HG02852 (cell line): ENCODE data around the gene NXT1.
"Not testable (repeated sequence)": the region's sequence is repeated elsewhere in the genome, so short reads cannot be mapped to it uniquely, and the experiment has no call there.

ENCODE experiments used
- ATAC-seq: cut with Tn5 transposase; IDR thresholded peaks from one replicate; pipeline ENCODE4 v1.9.1; 2021; ENCODE audit warnings: mild to moderate bottlenecking, moderate library complexity; ENCODE audit not compliant: unreplicated experiment

NXT1 gene

DNA sequence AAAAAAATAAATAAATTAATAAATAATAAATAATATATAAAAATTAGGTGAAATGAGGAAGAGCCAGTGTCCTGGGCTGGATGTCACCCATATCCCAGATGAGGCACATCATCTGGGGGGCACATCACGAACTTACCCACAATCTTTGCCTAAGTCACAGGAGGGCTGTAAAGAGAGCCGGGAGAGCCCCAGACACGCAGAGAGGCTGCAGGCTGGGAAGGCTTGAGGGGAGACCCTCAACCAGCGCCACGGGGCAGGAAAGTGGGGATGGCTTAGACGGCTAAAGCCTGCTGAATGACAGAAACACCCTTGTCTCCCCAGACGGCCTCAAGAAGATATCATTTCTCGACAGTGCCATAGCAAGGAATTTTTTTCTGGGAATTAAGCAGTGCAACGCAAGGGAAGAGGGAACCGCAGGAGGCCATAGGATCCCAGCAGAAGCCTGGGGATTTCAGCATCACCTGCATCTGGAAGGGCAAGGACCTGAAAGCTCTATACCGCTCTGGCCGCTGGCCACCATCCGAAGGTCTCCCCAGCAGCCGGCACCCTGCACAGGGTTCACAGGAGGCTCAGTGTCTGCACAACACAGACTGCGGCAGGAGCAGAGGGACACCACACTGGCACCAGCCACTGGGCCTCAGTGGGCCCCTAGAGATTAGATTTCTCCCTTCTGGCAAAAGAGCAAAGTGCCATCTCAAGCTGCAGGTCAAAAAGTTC is 22.8 kb upstream of the NXT1 start:
- no peak for ATAC-seq

DNA sequence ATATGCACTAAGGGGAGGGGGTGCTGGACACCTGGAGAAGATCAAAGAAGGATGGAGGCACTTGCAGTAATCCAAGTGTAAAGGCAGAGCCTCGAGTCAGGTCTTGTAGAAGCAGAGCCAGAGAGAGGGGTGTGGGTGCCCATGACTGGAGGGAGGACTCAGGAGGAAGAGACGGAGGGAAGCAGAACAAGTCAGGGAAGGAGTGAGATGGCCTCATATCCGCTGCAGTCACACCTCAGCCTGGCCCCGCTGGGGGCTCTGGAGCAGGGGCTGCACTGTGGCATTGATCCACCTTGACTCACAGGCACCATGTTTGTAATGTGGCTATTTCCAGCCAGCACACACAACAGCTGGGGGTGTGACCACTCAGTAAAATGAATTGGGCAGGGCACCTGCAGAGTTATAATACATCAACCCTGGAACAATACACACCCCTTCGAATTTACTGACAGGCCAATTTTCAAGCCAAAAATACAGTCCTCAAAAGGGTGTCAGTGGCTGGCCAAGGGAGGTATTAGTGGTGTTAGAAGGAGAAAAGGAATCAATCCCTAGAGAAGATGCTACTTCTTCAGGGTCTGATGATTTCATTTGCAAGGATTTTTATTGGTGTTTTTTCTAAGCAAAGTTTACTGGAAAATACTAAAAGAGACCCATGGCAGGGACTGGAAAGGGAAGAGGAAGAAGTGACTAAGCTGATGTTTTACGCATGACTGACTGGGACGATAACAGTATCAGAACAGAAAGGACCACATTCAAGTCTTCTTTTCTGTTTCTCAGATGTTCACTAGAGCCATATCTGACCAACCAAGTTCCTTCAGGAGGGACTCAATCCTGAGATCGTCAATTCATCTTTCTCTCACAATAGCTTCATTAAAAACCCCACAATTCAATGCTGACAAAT is 18.9 kb upstream of the NXT1 start:
- peak; percentile 55 for ATAC-seq

DNA sequence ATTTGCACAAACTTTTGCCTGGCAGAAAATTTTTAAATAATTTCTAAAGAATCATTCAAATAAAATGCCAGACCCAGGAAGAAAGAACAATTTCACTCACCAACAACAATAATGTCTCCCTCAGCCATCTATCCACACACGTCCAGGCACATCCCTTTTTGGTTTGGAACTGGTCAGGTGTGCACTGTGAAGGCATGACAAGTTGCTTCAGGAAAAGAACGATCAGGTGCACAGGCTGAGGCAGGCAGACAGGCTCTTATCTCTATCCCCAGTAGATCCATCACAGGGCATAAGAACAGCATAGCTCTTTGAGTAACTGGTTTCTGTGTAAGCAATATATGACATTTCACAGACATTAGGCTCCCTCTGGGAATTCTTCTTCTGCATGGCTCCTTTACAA is 18.1 kb upstream of the NXT1 start:
- ATAC-seq = no peak

DNA sequence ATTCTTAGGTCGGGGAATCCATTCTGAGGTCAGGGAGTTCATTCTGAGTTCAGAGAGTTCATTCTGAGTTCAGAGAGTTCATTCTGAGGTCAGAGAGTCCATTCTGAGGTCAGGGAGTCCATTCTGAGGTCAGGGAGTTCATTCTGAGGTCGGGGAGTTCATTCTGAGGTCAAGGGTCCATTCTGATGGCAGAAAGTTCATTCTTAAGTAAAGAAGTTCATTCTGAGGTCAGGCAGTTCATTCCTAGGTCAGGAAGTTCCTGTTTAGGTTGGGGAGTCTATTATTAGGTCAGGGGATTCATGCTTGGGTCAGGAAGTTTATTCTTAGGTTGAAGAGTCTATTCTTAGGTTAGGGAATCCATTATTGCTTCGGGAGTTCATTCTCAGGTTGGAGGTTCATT is 16.5 kb upstream of the NXT1 start:
- ATAC-seq = no peak

DNA sequence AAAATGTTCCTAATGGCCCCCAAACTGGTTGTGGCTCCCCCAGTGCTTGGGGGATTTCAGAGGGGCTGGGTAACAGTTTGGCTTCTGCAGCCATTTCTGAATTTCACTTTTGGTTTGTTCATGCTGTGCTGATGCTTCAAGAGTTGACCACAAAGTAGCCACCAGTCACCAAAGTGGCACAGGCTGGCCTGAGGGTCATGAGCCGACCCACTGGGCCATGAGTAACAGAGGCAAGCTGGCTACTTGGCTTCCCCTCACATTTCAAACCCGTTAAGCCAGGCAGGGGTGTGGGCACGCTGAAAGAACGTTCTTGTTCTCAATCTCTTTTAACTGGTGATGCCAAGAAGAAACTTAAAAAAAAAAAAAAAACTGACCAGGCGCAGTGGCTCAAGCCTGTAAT is 15.1 kb upstream of the NXT1 start:
- no peak for ATAC-seq

DNA sequence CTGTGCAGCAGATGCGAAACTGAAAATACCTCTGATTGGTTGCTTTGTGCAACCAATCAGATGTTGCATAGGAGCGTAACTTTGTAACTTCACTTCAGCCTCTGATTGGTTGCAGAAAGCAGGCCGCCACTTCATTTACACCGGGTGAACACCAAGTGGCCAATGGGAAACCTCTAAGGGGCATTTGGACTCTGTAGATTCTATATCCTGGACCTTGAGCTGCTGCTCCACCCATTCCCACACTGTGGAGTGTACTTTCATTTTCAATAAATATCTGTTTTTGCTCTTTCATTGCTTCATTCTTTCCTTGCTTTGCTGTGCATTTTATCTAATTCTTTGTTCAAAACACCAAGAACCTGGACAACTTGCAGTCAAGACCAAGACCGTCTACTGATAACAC is 14.1 kb upstream of the NXT1 start:
- ATAC-seq = no peak

DNA sequence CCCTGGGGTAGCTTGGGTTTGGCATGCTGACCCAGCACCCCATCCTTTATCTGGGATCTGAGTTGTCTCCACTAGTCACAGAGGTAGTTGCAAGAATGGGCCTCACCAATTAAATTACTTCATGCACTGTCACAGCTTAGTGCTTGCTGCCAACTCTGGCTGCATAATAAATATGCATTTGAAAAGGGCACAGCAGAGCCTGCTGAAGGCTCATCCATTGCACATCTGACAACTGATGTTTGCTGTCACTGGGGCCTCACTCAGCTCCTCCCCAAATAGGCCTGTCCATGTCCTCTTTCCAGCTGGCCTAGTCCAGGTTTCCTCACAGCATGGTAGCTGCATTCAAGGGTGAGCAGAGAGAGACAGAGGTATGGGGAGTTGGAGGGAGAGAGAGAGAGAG is 13.3 kb upstream of the NXT1 start:
- no peak for ATAC-seq

DNA sequence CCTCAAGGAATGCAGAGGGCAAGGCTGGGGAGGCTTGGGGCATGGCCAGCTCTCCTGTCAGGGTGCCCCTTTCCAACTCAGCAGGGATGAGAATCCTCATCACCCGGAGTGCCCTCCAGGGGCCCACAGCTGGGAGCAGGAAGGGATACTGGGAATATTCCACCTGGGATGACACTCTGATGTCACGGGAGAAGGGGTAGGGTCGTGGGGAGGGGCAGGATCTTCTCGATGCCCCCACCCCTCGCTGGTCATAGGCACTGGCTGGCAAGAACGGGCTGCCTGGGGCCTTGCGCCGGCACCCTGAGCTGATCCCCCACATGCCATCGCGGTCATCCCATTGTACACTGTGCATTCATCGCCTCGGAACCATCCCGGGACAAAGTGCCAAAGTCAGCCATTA is 10.6 kb upstream of the NXT1 start:
- no peak for ATAC-seq

DNA sequence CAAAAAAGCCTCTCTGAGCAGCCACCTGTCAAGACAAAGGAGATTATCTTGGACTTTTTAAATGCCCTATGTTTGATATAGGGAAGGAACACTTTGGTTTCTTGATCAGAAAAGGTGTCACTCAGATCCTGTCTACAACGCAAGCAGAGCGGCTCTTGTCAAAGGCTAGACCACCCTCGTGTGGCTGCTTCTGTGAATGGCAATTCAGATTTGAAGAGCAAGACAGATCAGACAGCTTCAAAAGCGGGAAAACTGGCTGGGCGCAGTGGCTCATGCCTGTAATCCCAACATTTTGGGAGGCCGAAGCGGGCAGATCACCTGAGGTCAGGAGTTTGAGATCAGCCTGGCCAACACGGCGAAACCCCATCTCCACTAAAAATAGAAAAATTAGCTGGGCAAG is 10.1 kb upstream of the NXT1 start:
- ATAC-seq = peak; percentile 56

DNA sequence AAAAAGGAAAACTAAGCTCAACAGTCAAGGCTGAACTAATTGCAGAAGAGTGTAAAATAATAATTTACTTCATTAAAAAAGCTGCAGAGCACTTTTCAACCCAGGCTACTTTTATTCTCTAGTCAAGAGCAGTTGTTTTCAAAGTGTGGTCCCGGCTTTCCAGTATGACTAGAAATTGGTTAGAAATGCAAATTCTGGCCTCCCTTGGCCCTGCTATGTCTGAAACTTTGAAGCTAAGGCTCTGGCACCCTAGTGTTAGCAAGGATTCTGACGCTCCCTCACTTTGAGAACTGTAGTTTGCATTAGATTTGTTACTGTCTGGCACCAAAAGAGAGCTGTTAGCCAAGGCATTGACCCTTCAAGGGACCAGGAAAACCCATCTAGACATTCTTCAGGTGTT is 9.5 kb upstream of the NXT1 start:
- peak; percentile 85 for ATAC-seq

DNA sequence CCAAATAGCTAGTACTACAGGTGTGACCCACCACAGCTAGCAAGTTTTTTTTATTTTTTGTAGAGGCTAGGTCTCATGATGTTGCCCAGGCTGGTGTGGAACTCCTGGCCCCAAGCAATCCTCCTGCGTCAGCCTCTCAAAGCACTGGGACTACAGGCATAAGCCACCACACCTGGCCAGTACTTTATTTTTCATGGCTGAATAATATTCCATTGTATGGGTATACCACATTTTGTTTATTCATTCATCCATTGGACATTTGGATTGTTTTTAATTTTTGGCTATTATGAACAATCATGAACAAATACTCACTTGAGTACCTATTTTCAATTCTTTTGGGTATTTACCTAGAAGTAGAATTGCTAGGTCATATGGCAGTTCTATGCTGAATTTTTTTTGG is 7.0 kb upstream of the NXT1 start:
- no peak for ATAC-seq

DNA sequence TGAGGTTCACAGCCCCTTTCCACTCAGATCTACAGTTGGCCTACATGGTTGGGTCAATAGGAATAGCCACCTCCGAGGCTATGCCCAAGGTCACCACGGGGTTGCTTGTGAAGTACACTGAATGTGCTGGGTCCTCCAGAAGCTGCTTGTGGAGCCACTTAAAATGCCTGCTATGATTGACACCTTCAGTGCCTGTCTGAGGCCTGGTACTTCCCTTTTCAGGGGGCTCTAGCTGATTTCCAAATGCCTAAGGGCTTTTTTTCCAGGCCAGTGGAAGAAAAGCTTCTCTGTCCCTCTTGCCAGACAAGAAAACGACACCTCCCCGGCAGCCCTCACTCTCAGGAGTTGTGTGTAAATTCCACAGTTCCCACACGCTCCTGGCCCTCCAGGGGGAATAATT is 6.3 kb upstream of the NXT1 start:
- no peak for ATAC-seq

DNA sequence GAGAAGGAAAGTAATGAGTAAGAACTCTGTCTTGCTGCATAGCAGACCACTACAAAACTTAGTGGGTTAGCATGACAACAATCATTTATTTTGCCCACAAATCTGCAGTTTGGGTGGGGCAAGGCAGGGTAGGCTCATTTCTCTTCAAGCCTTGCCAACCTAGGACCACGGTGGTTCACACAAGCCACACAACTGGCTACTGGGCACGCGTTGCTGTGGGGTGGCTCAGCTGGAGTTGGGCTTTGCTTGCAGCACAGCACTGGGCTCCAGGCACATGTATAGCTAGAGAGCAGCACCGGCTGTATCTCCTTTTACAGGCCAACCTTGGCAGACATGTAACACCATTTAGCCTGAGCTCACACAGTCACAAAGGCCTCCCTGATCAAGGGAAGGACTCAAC is 4.6 kb upstream of the NXT1 start:
- ATAC-seq = no peak

DNA sequence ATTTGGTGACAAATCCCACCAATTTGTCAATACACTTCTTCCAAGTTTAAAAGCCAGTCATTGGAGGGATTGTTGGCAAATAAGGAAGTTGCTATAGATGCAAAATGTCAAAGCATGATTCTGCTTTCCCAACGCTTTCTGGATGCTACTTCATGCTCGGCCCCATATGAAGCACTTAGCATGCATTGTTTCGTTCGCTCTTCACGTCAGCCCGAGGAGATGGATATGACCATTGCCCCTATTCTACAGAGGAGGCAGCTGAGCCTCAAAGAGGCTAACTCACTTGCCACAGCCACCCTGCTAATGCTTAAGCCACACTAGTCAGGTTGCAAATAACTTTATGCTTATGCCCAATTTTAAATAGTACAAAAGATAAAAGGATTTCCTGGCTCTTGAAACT is 2.8 kb upstream of the NXT1 start:
- no peak for ATAC-seq

DNA sequence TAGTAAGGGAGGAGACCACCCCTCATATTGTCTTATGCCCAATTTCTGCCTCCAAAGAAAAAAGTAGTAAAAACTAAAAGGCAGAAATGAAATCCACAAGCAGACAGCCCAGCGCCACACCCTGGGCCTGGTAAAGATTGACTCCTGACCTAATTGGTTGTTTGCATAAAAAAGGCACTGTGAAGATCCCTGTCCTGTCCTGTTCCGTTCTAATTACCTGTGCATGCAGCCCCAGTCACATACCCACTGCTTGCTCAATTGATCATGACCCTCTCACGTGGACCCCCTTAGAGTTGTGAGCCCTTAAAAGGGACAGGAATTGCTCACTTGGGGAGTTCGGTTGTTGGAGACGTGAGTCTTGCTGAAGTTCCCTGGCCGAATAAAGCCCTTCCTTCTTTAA is 2.1 kb upstream of the NXT1 start:
- not testable (repeated sequence) for ATAC-seq

DNA sequence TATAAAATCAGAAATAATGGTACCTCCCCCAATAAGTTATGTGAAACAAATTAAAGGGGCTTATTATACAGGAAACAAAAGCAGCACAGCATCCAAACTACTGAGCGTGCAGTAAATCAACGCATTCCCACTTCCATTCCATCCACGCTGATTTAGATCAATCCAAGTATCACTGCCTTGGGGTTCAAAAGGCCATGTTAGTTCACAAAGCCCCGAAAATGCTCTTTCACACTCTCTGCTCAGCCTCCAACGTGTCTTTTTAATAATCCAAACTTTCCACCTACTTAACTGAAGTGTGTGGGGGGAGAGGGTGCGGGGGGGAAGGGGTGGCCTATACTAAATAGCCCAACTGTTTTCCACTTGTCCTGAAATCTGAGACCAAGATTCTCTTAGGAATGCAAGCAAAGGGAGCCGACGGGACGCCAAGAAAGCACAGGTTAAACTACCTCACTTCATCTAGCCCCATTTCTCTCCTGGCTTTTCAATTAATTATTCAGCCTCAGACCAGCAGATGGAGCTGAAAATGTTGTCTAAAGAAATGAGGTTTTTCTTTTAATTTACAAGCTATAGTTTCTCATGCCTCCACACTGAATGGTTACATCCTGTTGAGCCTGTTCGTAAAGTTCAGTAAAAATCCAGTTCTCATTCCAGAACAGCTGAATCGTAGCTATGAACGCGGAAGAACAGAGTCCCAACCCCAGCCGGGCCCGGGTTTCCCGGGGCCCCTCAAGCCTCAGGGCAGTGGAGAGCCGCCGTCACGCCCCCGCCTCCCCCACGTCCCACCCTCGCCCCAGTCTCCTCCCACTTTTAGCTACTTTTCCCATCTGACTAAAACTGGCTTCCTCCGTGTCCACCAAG is 1.0 kb upstream of the NXT1 start:
- ATAC-seq = peak; percentile 34

DNA sequence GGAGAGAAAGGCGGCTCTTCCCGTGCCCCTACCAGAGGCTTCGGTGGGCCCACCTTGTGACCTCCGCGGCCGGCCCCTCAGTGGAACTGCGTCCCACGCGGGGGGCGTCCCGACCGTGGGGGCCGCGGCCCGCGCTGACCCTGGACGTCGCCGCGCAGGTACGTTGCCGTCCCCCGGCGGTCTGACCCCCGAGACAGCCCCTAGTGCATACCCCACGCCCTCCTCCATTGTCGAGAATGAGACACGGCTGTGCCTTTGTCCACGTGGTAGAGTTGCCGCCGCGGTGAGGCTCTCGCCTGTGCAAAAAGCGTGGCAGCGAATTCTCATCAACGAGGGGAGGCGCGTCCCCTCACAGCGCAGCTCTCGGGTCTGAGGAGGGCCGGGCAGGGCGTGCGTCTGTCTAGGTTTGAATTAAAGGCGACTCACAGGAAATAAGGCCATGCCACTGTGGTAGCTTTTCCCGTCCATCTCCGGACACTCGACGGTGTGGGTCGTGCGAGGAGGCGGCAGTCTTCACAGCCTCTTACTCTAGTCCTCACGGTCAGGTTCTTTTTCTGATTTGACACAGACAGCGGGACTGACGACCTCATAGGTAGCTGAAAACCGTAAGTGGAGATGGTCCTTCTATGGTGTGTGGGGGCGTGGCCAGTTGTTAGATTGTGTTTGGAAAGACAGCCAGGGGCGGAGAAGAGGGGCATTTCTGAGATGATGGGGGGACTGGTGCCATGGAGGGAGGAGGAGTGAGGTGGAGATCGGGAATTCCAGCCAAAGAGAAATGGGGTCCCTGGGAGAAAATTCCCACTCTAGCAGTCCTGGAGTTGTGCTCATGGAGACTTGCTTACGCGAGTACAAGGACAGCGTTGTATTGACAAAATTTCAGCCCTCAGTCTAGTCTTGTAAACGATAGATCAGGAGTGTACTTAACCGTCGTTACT is 580 bp downstream of the NXT1 start:
- ATAC-seq = peak; percentile 23

DNA sequence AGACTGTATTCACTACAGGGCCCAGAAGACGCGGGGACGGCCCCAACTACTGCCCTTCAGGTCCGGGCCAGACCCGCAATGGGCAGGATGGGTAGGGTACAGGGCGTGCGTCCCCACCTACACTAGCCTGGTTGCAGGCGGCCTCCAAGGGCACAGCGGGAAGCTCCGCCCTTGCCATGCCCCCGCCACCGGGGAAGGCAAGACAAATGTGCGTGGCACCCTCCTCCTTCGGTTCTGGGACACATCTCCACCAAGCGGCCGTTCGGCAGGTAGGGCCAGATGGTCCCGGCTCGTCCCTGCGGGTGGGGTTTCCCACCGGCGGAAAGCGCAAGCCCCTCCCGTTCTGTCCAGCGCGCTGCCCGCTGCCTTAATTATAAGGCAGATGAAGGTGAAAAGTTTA is 5.6 kb downstream of the NXT1 start:
- no peak for ATAC-seq

DNA sequence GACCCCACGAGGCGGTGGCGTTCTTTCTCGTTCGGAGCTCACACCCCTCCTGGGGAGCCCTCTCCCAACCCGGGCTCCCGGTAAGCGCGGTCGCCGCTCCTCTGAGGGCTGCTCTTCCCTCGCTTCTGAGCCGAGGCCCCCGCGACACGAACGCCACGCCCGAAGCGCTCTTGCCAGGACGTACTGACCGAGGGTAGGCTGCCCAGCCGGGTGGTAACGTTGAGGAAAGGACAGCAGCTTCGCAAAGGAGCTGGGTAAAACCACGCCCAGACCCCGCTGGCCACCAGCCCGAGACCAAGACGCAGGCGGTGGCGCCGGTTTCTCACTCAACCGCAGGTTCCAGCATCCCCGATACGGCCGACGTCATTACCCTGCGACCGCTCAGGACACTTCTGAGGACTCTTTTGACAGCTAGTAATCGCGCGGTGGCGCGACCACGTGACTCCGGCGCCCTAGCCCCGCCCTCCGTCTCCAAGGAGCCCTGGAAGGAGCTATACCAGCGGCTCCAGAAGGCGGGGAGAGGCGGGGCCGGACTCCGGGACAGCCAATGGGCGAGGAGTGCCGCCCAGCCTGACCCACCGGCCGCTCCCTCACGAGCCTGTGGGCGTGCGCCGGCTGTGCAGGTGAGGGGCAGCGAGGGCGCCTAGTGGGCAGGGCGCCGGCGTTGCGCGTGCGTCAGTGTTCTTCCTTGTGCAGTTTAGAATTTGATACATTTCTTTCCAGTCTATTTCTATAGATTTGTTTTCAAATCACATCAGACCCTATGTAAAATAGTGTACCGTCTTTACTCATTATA is 7.4 kb downstream of the NXT1 start:
- ATAC-seq = peak; percentile 63

DNA sequence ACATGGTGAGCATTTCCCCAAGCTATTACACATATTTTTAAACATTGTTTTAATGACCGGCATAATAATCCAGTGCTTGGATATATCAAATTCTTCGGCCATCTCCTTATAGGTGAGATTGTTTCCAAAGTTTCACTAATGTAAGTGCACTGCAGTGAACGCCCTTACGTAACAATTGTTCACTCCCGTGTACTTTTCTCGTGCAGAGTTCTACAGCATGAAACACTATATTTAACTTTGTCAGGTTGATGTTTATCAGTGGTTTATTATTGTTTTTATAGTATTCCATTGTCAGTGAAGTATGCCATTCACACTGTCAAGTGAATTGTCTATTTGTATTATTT is 7.9 kb downstream of the NXT1 start:
- no peak for ATAC-seq
